GM23338 (cell line): Measurements from ENCODE around the gene SERINC4. TPM values are rescaled to one million over a fixed set of nuclear protein-coding genes. Genes with fewer than 3 reads are reported as not detected.

ENCODE experiments used
- ATAC-seq: fragments of 200-7000 bp; cut with Tn5 transposase; 3 replicates; pipeline ENCODE4 v1.9.1; 2020
- DNase-seq: peaks from one replicate; pipeline ENCODE4 v3.0.0-alpha.2; 2015; ENCODE audit warnings: low spot score
- H2AFZ ChIP-seq: fragments of 200-600 bp; sonication (generic); 2 replicates; pipeline ENCODE4 v1.8.0; 2016; ENCODE audit warnings: antibody characterized with exemption, mild to moderate bottlenecking, moderate library complexity
- H3F3A ChIP-seq: fragments of 200-600 bp; sonication (generic); replicated peaks from 2 replicates; pipeline ENCODE4 v1.8.0; 2017; ENCODE audit warnings: antibody characterized with exemption, mixed run types, low read depth
- H3K27ac ChIP-seq: fragments of 200-600 bp; sonication (generic); 2 replicates; pipeline ENCODE4 v1.6.1; 2016; ENCODE audit warnings: low read depth
- H3K27me3 ChIP-seq: fragments of 200-600 bp; sonication (generic); 2 replicates; pipeline ENCODE4 v1.8.0; 2016; ENCODE audit warnings: mild to moderate bottlenecking, mixed run types, moderate library complexity; ENCODE audit not compliant: insufficient read depth
- H3K36me3 ChIP-seq: fragments of 200-600 bp; sonication (generic); 2 replicates; pipeline ENCODE4 v1.8.0; 2016; ENCODE audit warnings: mild to moderate bottlenecking; ENCODE audit not compliant: insufficient read depth
- H3K4me1 ChIP-seq: fragments of 200-600 bp; sonication (generic); 2 replicates; pipeline ENCODE4 v1.8.0; 2016; ENCODE audit warnings: mild to moderate bottlenecking, moderate library complexity; ENCODE audit not compliant: insufficient read depth
- H3K4me2 ChIP-seq: fragments of 200-600 bp; sonication (generic); 2 replicates; pipeline ENCODE4 v1.7.1; 2017; ENCODE audit warnings: mixed run types
- H3K4me3 ChIP-seq: fragments of 200-600 bp; sonication (generic); 2 replicates; pipeline ENCODE4 v1.6.1; 2016; ENCODE audit warnings: mixed run types
- H3K79me2 ChIP-seq: fragments of 200-600 bp; sonication (generic); replicated peaks from 2 replicates; pipeline ENCODE4 v1.8.0; 2017; ENCODE audit warnings: mild to moderate bottlenecking; ENCODE audit not compliant: insufficient read depth
- H3K9me2 ChIP-seq: fragments of 200-600 bp; sonication (generic); 2 replicates; pipeline ENCODE4 v1.8.0; 2017; ENCODE audit not compliant: insufficient read depth
- H4K20me1 ChIP-seq: fragments of 200-600 bp; sonication (generic); replicated peaks from 2 replicates; pipeline ENCODE4 v1.8.0; 2017; ENCODE audit warnings: mild to moderate bottlenecking; ENCODE audit not compliant: insufficient read depth
- H3K27ac Mint-ChIP-seq: 2 replicates; pipeline ENCODE4 v1.8.0; 2020; ENCODE audit warnings: inconsistent platforms, mild to moderate bottlenecking, moderate library complexity, mixed read lengths
- H3K27me3 Mint-ChIP-seq: 3 replicates; pipeline ENCODE4 v1.8.0; 2022; ENCODE audit warnings: low read depth, mild to moderate bottlenecking, moderate library complexity, mixed read lengths, inconsistent platforms; ENCODE audit not compliant: insufficient read depth, poor library complexity
- H3K36me3 Mint-ChIP-seq: 3 replicates; pipeline ENCODE4 v1.8.0; 2021; ENCODE audit warnings: low read depth, mild to moderate bottlenecking, inconsistent platforms, moderate library complexity, mixed read lengths
- H3K4me1 Mint-ChIP-seq: 3 replicates; pipeline ENCODE4 v1.8.0; 2020; ENCODE audit warnings: mild to moderate bottlenecking, inconsistent platforms, mixed read lengths
- H3K4me3 Mint-ChIP-seq: 3 replicates; pipeline ENCODE4 v1.8.0; 2021; ENCODE audit warnings: moderate library complexity, mild to moderate bottlenecking, inconsistent platforms, mixed read lengths
- H3K9me3 Mint-ChIP-seq: 3 replicates; pipeline ENCODE4 v1.8.0; 2020; ENCODE audit warnings: moderate library complexity, mild to moderate bottlenecking, inconsistent platforms, mixed read lengths
- CREB1 ChIP-seq: fragments of 250-450 bp; sonication (Bioruptor Pico); IDR thresholded peaks from 2 replicates; pipeline ENCODE4 v1.5.0; 2020; ENCODE audit warnings: low read depth, mild to moderate bottlenecking, moderate library complexity
- CTCF ChIP-seq, 2 experiments: fragments of 200-600 bp in 1 of 2; sonication (generic) in 1 of 2; conservative IDR thresholded peaks; 2 replicates each; pipeline versions ENCODE4 v1.5.1 to v1.6.1; 2016 to 2017; ENCODE audit warnings: antibody characterized with exemption in 2 of 2, low read depth in 2 of 2, mild to moderate bottlenecking in 2 of 2, moderate library complexity in 1 of 2
- ETS1 ChIP-seq: IDR thresholded peaks from 2 replicates; pipeline ENCODE4 v1.6.1; 2016; ENCODE audit warnings: antibody characterized with exemption
- EZH2 ChIP-seq: fragments of 200-600 bp; sonication (generic); IDR thresholded peaks from one replicate; pipeline ENCODE4 v1.8.0; 2017; ENCODE audit warnings: antibody characterized with exemption, mild to moderate bottlenecking, low read depth; ENCODE audit not compliant: unreplicated experiment
- EZH2phosphoT487 ChIP-seq: fragments of 200-600 bp; sonication (generic); IDR thresholded peaks from one replicate; pipeline ENCODE4 v1.8.1; 2018; ENCODE audit warnings: antibody characterized with exemption; ENCODE audit not compliant: unreplicated experiment
- JUNB ChIP-seq: IDR thresholded peaks from one replicate; pipeline ENCODE4 v1.6.1; 2016; ENCODE audit warnings: antibody characterized with exemption; ENCODE audit not compliant: unreplicated experiment
- NANOG ChIP-seq: IDR thresholded peaks from 2 replicates; pipeline ENCODE4 v1.6.1; 2016; ENCODE audit warnings: antibody characterized with exemption, borderline replicate concordance
- POLR2AphosphoS5 ChIP-seq: IDR thresholded peaks from 2 replicates; pipeline ENCODE4 v1.6.1; 2016; ENCODE audit warnings: antibody characterized with exemption, low read depth
- REST ChIP-seq: IDR thresholded peaks from one replicate; pipeline ENCODE4 v1.6.1; 2018; ENCODE audit warnings: antibody characterized with exemption; ENCODE audit not compliant: unreplicated experiment
- STAT1 ChIP-seq: IDR thresholded peaks from one replicate; pipeline ENCODE4 v1.6.1; 2016; ENCODE audit warnings: antibody characterized with exemption; ENCODE audit not compliant: unreplicated experiment
- ZNF114 ChIP-seq: fragments of 250-450 bp; sonication (Bioruptor Pico); IDR thresholded peaks from 2 replicates; pipeline ENCODE4 v1.5.0; 2020; ENCODE audit warnings: mild to moderate bottlenecking, moderate library complexity
- ZNF331 ChIP-seq: fragments of 250-450 bp; sonication (Bioruptor Pico); IDR thresholded peaks from 2 replicates; pipeline ENCODE4 v1.5.0; 2020; ENCODE audit warnings: low read depth, mild to moderate bottlenecking, moderate library complexity
- ZNF462 ChIP-seq: fragments of 250-450 bp; sonication (Bioruptor Pico); IDR thresholded peaks from 2 replicates; pipeline ENCODE4 v1.5.0; 2020; ENCODE audit warnings: mild to moderate bottlenecking, moderate library complexity
- polyA plus RNA-seq: library from polyadenylated mRNA; unstranded; fragments of >200 nt; fragmentation: Nextera tagmentation; extraction: Ambion mirVana; gene quantifications from 2 replicates; pipeline ENCODE4 v1.2.1, GENCODE V29; 2016
- total RNA-seq: library from RNA; depleted of rRNA; stranded (reverse); fragments of >200 nt; shearing (Covaris generic); gene quantifications from 2 replicates; pipeline ENCODE4 v1.2.3, GENCODE V29; 2014

SERINC4 gene
- total and polyA plus RNA-seq, 2 experiments from 2014 or later: not detected

- no peak overlapping the region for H3K4me3 Mint-ChIP-seq
- no peak overlapping the region for H3K4me3 ChIP-seq
- H4K20me1 ChIP-seq: peaks cover 73% of the 10 kb centered on the region
- TF ChIP-seq ZNF462 (CRISPR knock-in tag): no peak
- no peak for TF ChIP-seq POLR2AphosphoS5
- no peak for TF ChIP-seq STAT1
- TF ChIP-seq ETS1: no peak
- TF ChIP-seq NANOG: no peak
- no peak for TF ChIP-seq ZNF114 (CRISPR knock-in tag)
- TF ChIP-seq REST: no peak
- no peak for TF ChIP-seq CREB1 (CRISPR knock-in tag)
- no peak for TF ChIP-seq ZNF331 (CRISPR knock-in tag)
- TF ChIP-seq EZH2phosphoT487: no peak
- TF ChIP-seq JUNB: no peak
- TF ChIP-seq EZH2: no peak
- TF ChIP-seq CTCF (conservative IDR thresholded peaks at IDR 0.05; ENCODE audit: low read depth in 2 of 2): no peak
- DNase-seq: no peak
- no peak for ATAC-seq
- H3K27ac ChIP-seq: peak overlapping the region; percentile 74; the same call in 1 of the 2 replicates
- peaks cover 16% of the 10 kb centered on the region for H3K4me1 ChIP-seq
- peaks cover 7% of the 10 kb centered on the region for H3K27me3 Mint-ChIP-seq
- no peaks in the 10 kb centered on the region for H3K9me2 ChIP-seq
- H2AFZ ChIP-seq: no peak overlapping the region
- no peaks in the 10 kb centered on the region for H3K9me3 Mint-ChIP-seq
- H3K36me3 ChIP-seq: peaks cover 29% of the 10 kb centered on the region
- no peaks in the 10 kb centered on the region for H3K27me3 ChIP-seq
- peak overlapping the region; percentile 48; the same call in 1 of the 2 replicates for H3K27ac Mint-ChIP-seq
- H3K4me1 Mint-ChIP-seq: peaks cover 15% of the 10 kb centered on the region
- H3K4me2 ChIP-seq: peak overlapping the region; percentile 88; the same call in 1 of the 2 replicates
- H3K36me3 Mint-ChIP-seq: peaks cover 41% of the 10 kb centered on the region
- H3F3A ChIP-seq: no peaks in the 10 kb centered on the region
- peaks cover 83% of the 10 kb centered on the region for H3K79me2 ChIP-seq
Measured at GRCh38 chr15:43749690-43750345, 50.2 kb downstream of the SERINC4 start.
